NCI-H2171 (cell line): Measurements from ENCODE around the gene ZNF532.
"Not testable (repeated sequence)": the region's sequence is repeated elsewhere in the genome, so short reads cannot be mapped to it uniquely, and the experiment has no call there.

Experiments used
- DNase-seq: peaks from one replicate; lab custom pipeline; 2025; lab: John Stamatoyannopoulos, UW

ZNF532 gene

GRCh38 chr18:58902961-58903360 lies 38.3 kb downstream of the ZNF532 start:
- DNase-seq = no peak

GRCh38 chr18:58903533-58903932 lies 38.9 kb downstream of the ZNF532 start:
- DNase-seq = no peak

DNA sequence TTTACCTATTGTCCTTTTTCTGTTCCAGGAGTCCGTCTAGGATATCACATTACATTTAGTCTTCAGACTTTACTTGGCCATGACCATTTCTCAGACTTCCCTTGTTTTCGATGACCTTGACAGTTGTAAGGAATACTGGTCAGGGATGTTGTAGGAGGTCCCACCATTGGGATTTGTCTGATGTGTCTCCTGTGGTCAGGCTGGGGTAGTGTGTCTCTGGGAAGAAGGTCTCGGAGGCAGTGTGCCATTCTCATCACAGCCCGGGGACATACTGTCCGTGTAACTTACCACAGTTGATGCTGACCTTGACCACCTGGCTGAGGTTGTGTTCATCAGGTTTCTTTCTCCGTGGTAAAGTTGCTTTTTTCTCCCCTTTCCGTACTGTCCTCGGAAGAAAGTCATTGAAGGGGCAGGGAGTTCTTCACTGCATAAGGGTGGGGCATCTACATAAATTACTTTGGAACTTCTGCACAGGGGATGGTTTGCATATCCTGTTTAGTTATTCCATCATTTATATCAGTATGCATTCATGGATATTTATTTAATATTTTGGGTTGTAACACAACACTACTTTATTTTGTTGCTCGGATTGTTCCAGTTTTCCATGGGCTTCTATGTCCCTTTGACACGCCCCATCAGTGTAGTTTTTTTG lies 41.2 kb downstream of the ZNF532 start:
- DNase-seq = no peak

DNA sequence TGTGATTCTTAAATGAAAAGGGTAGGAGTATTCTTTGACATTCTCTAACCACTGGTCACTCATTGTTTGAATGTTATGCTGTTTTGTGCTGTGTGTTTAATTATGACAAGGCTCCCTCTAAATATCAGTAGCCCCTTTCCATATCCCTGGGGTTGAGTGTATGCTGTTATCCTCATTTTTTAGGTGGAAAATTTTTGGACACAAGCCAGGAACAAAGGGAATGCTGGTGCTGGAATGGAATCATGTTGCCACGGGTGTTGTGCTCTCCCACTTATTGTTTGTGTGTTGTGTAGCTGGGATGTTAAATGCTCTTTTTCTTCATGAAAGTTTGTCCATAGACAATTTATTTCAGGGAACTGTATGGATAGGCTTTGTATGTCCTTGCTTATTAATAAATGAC lies 43.3 kb downstream of the ZNF532 start:
- DNase-seq = no peak

DNA sequence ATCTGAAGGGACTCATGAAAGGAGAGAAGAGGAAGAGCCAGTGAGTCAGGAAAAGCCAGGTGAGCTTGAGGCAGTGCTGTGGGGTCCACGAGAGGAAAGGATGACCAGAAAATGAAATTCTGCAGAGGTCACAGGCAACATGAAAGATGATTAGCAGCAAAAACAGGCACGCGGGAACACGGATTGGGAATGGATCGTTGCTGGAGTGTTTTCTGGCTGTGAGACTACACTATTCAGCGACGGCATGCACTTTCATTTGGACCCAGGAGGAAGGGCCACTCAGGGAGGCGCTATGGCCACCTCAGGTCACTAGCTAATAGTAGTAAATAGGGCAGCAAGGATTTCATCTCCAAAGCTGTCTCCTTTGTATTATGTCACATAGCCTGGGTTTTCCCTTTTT lies 44.8 kb downstream of the ZNF532 start:
- DNase-seq = no peak

GRCh38 chr18:58911241-58911640 lies 46.6 kb downstream of the ZNF532 start:
- no peak for DNase-seq

DNA sequence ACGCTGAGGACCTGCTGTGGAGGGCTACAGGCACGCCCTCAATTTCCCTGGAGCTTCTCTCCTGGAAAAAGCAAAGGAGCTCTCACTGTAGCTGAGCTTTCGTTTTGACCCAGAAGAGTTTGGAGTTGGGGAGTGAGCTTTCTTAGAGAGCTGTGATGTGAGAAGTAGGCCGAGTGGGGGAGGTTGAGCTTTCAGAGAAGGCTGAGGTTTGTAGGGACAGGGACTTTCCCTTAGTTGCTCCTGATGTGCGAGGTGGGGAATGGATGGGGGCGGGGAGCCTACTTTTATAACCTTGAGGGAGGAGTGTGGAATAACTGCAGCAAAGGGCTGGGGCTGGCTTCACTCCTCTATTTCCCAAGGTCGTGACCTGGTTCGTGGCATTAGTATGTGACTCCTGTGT lies 47.1 kb downstream of the ZNF532 start:
- DNase-seq = no peak

DNA sequence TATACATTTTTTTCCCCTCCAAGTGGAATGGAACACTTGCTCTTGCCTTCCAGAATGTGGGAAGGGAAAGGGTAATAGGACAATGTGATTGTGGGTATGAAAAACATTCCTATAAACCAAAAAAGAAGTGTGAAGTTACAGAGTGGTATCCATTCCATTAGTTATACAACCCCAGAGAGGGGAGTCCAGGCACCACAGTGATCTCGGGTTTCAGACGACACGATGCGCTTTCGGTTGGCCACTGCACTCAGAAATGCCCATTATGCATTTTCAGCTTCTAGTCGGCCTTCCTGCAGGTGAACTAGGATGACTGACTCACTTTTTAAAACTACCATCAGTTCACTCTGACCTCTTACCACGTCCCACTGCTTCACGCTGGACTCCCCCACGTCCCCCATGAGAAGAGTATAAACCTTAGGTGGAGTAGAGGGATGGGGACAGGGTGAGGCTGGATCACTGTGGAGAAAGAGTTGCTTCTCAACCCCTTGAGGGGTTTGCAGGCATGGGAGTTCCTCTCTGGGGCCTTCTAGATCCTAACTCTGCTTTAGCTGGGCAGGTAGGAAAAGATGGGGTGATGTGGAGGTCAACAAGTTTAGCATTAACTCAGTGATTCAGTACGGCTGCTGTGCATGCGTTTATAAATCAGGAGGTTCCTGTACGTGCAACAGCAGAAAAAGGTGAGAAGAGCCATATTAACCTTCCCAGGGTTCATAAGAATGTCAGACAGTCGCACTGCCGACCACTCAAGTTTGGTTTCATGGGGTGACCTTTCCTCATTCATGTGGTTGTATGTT lies 50.5 kb downstream of the ZNF532 start:
- DNase-seq = no peak

GRCh38 chr18:58915995-58916394 lies 51.3 kb downstream of the ZNF532 start:
- DNase-seq = no peak

DNA sequence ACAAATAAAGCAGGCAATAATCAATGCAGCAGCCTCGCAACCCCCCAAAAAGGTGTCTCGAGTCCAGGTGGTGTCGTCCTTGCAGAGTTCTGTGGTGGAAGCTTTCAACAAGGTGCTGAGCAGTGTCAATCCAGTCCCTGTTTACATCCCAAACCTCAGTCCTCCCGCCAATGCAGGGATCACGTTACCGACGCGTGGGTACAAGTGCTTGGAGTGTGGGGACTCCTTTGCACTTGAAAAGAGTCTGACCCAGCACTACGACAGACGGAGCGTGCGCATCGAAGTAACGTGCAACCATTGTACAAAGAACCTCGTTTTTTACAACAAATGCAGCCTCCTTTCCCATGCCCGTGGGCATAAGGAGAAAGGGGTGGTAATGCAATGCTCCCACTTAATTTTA lies 55.3 kb downstream of the ZNF532 start:
- not testable (repeated sequence) for DNase-seq

DNA sequence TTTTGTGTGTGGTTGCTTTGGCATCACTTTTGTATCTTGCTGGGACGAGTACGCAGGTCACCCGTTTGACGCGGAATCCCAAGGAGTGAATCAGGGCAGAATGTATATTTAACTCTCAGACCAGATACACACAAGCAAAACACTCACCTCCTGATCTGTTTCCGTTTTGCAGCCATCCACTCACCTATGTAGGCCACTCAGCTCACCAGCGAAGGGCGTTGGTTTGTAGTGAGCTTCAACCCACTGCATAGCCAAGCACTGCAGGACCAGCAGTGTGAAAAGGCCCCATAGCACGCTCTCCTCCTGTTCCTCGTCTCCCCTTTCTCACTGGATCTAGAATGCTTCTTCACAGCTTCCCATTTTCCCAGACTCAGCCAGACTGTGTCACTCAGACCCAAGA lies 58.3 kb downstream of the ZNF532 start:
- DNase-seq = no peak

DNA sequence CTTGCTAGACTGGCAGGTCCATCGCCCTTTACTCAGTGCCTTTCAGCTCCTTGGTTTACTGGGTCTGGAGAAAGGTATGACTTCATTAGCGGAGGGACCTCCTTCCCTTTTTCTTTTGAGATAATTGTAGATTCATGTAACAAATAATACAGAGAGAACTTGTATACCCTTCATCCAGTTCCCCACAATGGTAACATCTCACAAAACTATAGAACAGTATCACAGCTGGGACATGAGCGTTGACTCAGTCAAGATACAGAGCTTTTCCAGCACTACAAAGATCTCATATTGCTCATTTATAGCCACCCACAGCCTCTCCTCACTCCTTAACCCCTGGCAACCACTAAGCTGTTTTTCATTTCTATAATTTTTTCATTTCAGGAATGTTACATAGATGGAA lies 59.8 kb downstream of the ZNF532 start:
- no peak for DNase-seq

DNA sequence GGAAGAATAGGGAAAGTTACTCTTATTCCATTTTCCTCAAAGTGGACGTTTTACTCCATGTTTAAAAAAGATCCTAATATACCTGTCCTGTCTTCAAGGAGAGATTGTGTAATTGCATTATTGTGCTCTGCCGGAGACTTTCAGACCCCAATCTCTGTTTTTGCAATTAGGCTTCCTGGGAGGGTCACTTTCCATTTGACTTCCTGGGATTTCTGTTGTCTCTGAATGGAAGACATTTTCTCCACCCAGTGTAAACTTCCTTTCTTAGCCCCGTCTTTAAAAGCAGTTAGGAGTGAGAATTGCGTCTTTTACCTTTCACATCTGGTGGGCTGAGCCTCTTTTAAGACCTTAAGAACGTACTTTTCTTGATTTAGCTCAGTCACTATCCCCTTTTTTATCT lies 63.0 kb downstream of the ZNF532 start:
- DNase-seq = no peak

DNA sequence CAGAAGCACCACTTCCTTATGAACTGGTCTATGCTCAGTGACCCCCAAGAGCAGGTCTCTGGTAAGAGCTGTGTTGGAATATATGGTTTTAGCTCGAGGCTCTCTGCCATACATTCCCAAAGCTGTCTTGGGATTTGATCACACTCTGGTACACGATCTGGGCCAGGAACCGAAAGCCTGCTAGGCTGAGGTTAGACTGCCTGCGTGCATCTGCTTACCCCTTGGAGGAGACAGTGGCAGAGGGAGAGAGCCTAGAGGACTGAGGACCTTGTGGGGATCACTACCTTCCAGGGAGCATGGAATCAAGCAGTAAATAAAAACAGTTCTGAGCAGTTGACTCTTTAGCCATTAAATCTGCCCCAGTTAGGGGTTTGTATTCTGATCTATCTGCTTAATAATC lies 63.7 kb downstream of the ZNF532 start:
- DNase-seq = no peak

- no peak for DNase-seq
Measured at GRCh38 chr18:58929206-58929605, 64.5 kb downstream of the ZNF532 start.

DNA sequence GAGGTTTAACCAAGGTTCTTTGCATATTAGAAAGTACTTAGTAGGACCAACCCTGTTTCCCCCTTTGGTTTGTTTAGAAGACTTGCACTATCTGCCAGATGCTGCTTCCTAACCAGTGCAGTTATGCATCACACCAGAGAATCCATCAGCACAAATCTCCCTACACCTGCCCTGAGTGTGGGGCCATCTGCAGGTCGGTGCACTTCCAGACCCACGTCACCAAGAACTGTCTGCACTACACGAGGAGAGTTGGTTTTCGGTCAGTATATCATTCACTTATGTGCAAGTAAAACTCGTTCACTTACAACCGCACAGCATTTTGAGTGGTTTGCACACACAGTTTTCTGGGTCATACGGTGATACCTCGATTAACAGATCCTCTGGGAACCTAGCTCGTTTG lies 69.7 kb downstream of the ZNF532 start:
- DNase-seq = no peak

GRCh38 chr18:58934933-58935577 lies 70.4 kb downstream of the ZNF532 start:
- DNase-seq = no peak

DNA sequence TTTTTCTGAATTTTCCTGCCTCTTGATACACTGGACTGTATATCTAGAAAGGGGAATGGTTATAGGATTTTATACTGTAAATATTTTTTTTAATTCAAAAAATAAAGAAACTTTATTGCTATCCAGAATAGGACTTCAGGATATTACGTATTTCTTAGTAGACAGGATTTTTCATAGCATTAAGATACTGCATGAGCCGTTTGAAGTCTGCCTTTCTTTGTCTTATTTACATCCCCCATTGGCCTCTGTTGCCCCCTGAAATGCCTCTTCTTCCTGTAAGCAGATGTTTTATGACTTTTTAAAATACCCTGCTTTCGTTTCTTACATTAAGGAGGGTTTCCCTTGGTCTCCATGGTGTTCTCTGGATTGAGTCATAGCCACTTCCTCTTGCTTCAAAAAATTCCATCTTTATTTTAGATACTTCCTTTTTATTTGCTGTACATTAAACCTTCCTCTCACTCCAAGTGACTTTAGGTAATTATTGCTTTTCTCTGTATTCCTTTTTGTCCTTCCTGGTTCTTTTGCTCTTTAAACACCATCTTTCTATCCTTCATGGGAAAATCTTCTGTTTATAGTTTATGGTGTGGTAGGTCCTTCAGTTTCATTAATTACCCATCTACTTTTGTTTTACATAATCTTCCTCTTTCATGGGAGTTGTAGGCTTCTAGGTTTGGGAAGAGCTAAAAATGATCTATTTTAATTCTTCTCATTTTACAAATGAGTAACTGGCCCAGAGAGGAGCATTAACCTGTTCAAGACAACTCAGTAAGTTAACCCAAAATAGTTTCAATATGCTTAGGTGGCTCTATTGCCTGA lies 72.6 kb downstream of the ZNF532 start:
- DNase-seq = no peak

GRCh38 chr18:58937887-58938267 lies 73.2 kb downstream of the ZNF532 start:
- DNase-seq = no peak

GRCh38 chr18:58941426-58942099 lies 76.9 kb downstream of the ZNF532 start:
- DNase-seq = no peak

DNA sequence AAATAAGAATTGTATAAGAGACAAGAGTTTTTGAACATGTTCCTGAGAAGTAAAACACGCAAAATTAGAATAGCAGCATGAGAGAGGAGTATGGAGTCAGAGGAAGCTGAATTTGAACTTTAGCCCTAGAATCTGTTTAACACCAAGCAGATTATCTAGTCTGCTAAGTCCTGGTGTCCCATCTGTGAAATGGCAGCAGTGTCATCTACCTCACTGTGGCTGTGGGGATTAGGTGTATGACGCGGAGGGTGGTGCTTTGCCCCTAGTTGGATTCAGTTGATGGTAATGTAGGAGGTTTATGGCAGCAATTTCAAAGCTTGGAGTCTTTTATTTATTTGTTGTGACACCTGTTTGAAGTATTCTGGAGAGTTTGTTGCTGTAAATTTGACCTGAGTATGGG lies 79.2 kb downstream of the ZNF532 start:
- DNase-seq = no peak
